B cell (primary cell): ENCODE results near the gene MEG3. TPM values are rescaled to one million over a fixed set of nuclear protein-coding genes. Genes with fewer than 3 reads are reported as not detected.

ENCODE experiments used
- ATAC-seq: fragments of 200-7000 bp; cut with Tn5 transposase; one replicate; pipeline ENCODE4 v1.10.0; 2021; ENCODE audit warnings: low read depth, mild to moderate bottlenecking, moderate number of reproducible peaks, moderate library complexity
- CTCF ChIA-PET: fragments of 350-600 bp; sonication (Branson Sonifier 250); formaldehyde crosslinking; loops from one replicate; lab custom pipeline; 2021; ENCODE audit warnings: antibody characterized with exemption, inconsistent platforms; lab: Charles Lee
- POLR2A ChIA-PET: fragments of 350-600 bp; sonication (Branson Sonifier 250); formaldehyde crosslinking; loops from one replicate; lab custom pipeline; 2021; ENCODE audit warnings: antibody characterized with exemption; lab: Charles Lee
- DNase-seq: peaks from one replicate; pipeline ENCODE4 v3.0.0; 2013
- H2AFZ ChIP-seq: 2 replicates; pipeline ENCODE4 v1.6.1; 2012; ENCODE audit warnings: mild to moderate bottlenecking, low read depth, low read length; ENCODE audit not compliant: insufficient read depth, poor library complexity, severe bottlenecking
- H3K27ac ChIP-seq, 2 donors: 1 replicate in 1 of 2; 2 replicates in 1 of 2; pipeline ENCODE4 v1.5.1; 2012 to 2013; ENCODE audit warnings: low read length in 2 of 2, mild to moderate bottlenecking in 2 of 2, moderate library complexity in 1 of 2
- H3K27me3 ChIP-seq, 4 experiments: fragments of 200-600 bp in 1 of 4; sonication (generic) in 1 of 4; replicated peaks in 1 of 4; 1 replicate in 2 of 4; 2 replicates in 2 of 4; pipeline versions ENCODE4 v1.6.1 to v1.7.0; 2013 to 2016; ENCODE audit warnings: low read length in 3 of 4, mild to moderate bottlenecking in 2 of 4, mixed read lengths in 1 of 4, moderate library complexity in 1 of 4; ENCODE audit not compliant: insufficient read depth in 4 of 4, control insufficient read depth in 3 of 4; ENCODE audit errors: control extremely low read depth in 1 of 4
- H3K36me3 ChIP-seq, 2 experiments: replicated peaks in 1 of 2; 1 replicate in 1 of 2; 2 replicates in 1 of 2; pipeline versions ENCODE4 v1.6.1 to v1.7.1; 2013; ENCODE audit warnings: low read length in 1 of 2; ENCODE audit not compliant: insufficient read depth in 2 of 2, control insufficient read depth in 1 of 2; ENCODE audit errors: control extremely low read depth in 1 of 2, extremely low read depth in 1 of 2
- H3K4me1 ChIP-seq, 2 donors: fragments of 200-600 bp in 1 of 2; sonication (generic) in 1 of 2; 1 replicate in 1 of 2; 2 replicates in 1 of 2; pipeline versions ENCODE4 v1.5.1 to v1.6.1; 2013 to 2017; ENCODE audit warnings: low read length in 2 of 2; ENCODE audit not compliant: control insufficient read depth in 2 of 2, insufficient read depth in 2 of 2
- H3K4me2 ChIP-seq: replicated peaks from 2 replicates; pipeline ENCODE3; 2012; ENCODE audit warnings: mild to moderate bottlenecking, low read depth, low read length; ENCODE audit not compliant: poor library complexity, severe bottlenecking
- H3K4me3 ChIP-seq, 5 experiments: fragments of 200-600 bp in 1 of 5; sonication (generic) in 1 of 5; 1 replicate in 3 of 5; 2 replicates in 2 of 5; pipeline versions ENCODE4 v1.5.1 to v1.7.0; 2011 to 2016; ENCODE audit warnings: low read length in 4 of 5, mild to moderate bottlenecking in 4 of 5, low read depth in 2 of 5, control low read depth in 1 of 5, moderate library complexity in 1 of 5; ENCODE audit not compliant: insufficient read depth in 1 of 5; ENCODE audit errors: control extremely low read depth in 1 of 5, extremely low read depth in 1 of 5
- H3K79me2 ChIP-seq: fragments of 200-600 bp; sonication (generic); one replicate; pipeline ENCODE4 v1.6.0; 2016; ENCODE audit warnings: low read length; ENCODE audit not compliant: control insufficient read depth, insufficient read depth
- H3K9ac ChIP-seq: fragments of 200-600 bp; sonication (generic); 2 replicates; pipeline ENCODE4 v1.6.1; 2017; ENCODE audit warnings: mild to moderate bottlenecking, low read length, moderate library complexity
- H3K9me3 ChIP-seq, 3 donors: one replicate each; pipeline versions ENCODE4 v1.6.1 to v1.7.1; 2013; ENCODE audit warnings: low read length in 2 of 3; ENCODE audit not compliant: control insufficient read depth in 2 of 3, insufficient read depth in 1 of 3; ENCODE audit errors: control extremely low read depth in 1 of 3
- H4K20me1 ChIP-seq: 2 replicates; pipeline ENCODE4 v1.6.0; 2012; ENCODE audit warnings: mild to moderate bottlenecking, low read length; ENCODE audit not compliant: insufficient read depth, control insufficient read depth, poor library complexity, severe bottlenecking
- H3K27ac Mint-ChIP-seq: one replicate; pipeline ENCODE4 v1.8.0; 2021; ENCODE audit warnings: mixed read lengths
- H3K27me3 Mint-ChIP-seq: one replicate; pipeline ENCODE4 v1.8.0; 2021; ENCODE audit warnings: mixed read lengths
- H3K4me1 Mint-ChIP-seq: one replicate; pipeline ENCODE4 v1.8.0; 2021; ENCODE audit warnings: mixed read lengths
- H3K4me3 Mint-ChIP-seq: one replicate; pipeline ENCODE4 v1.8.0; 2021; ENCODE audit warnings: mixed read lengths
- H3K9me3 Mint-ChIP-seq: one replicate; pipeline ENCODE4 v1.8.0; 2022; ENCODE audit warnings: mixed read lengths; ENCODE audit not compliant: insufficient read depth
- CTCF ChIP-seq: fragments of 200-600 bp; IDR thresholded peaks from one replicate; pipeline ENCODE4 v1.8.0; 2022; ENCODE audit warnings: antibody characterized with exemption, mild to moderate bottlenecking
- EZH2 ChIP-seq: IDR thresholded peaks from 2 replicates; pipeline ENCODE4 v1.6.1; 2012; ENCODE audit warnings: borderline replicate concordance, low read depth, mild to moderate bottlenecking, moderate library complexity, low read length; ENCODE audit not compliant: insufficient read depth, poor library complexity, severe bottlenecking
- WGBS: methylation state at CpG from one replicate; pipeline ENCODE4 v1.1.5; 2013; ENCODE audit warnings: missing lambda C conversion rate; ENCODE audit not compliant: insufficient coverage; 5-methylcytosine and 5-hydroxymethylcytosine counted together
- intact Hi-C: fragments of 100-400 bp; cut with micrococcal nuclease; formaldehyde crosslinking; loops from one replicate; pipeline ENCODE4 v1.10.0; 2022
- polyA plus RNA-seq: library from polyadenylated mRNA; depleted of rRNA; stranded (reverse); fragments of >200 nt; gene quantifications from 2 replicates; pipeline ENCODE4 v1.2.3, GENCODE V29; 2012
- total RNA-seq, 2 donors: library from RNA; stranded (reverse); fragments of 120-200 nt in 1 of 2; gene quantifications; 1 replicate in 1 of 2; 2 replicates in 1 of 2; pipeline versions ENCODE4 v1.2.3 to v1.2.4, GENCODE V29; 2013 to 2022

The MEG3 gene
- total and polyA plus RNA-seq, 2 donors (not counting 1 experiment from before 2014, with no cell fraction given) = 0.13 TPM; not detected in 1

GRCh38 chr14:100832311-100832960 lies 6.5 kb downstream of the MEG3 start:
- CTCF ChIA-PET = no interaction called here
- ATAC-seq = no peak
- H2AFZ ChIP-seq = no peak overlapping the region
- Mint-ChIP-seq H3K27me3 (peaks cover 2% of the 10 kb centered on the region), H3K4me1 (no peaks in the 10 kb centered on the region), H3K27ac (no peak overlapping the region), H3K9me3 (no peaks in the 10 kb centered on the region), H3K4me3 (no peak overlapping the region)
- H3K4me2 ChIP-seq = no peak overlapping the region
- H3K36me3 ChIP-seq = no peaks in the 10 kb centered on the region
- no peak for DNase-seq
- H3K4me1 ChIP-seq = no peaks in the 10 kb centered on the region
- peaks cover 0 to 17% (median 0%) of the 10 kb centered on the region in 3 donors for H3K9me3 ChIP-seq
- intact Hi-C loops = no loop called here
- no peak overlapping the region for H3K4me3 ChIP-seq
- POLR2A ChIA-PET = no interaction called here
- 94% methylated on average over 12 of the region's 21 CpGs for WGBS
- H3K79me2 ChIP-seq = no peaks in the 10 kb centered on the region
- no peak overlapping the region for H3K9ac ChIP-seq
- H3K27ac ChIP-seq = no peak overlapping the region
- H4K20me1 ChIP-seq = no peaks in the 10 kb centered on the region
- TF ChIP-seq EZH2 (no peak), CTCF (no peak)
- H3K27me3 ChIP-seq = peaks cover 0 to under 1% (median 0%) of the 10 kb centered on the region in 4 experiments

GRCh38 chr14:100834082-100834793 lies 8.3 kb downstream of the MEG3 start:
- ChIA-PET POLR2A (no interaction called here), CTCF (no interaction called here)
- Histone ChIP-seq H4K20me1 (no peaks in the 10 kb centered on the region), H2AFZ (no peak overlapping the region), H3K4me3 (no peak overlapping the region), H3K9me3 (peaks cover 0 to 3% (median 0%) of the 10 kb centered on the region in 3 donors), H3K9ac (no peak overlapping the region), H3K27ac (no peak overlapping the region), H3K4me1 (no peaks in the 10 kb centered on the region), H3K27me3 (no peaks in the 10 kb centered on the region), H3K79me2 (no peaks in the 10 kb centered on the region), H3K36me3 (no peaks in the 10 kb centered on the region), H3K4me2 (no peak overlapping the region)
- no peaks in the 10 kb centered on the region for H3K4me1 Mint-ChIP-seq
- H3K4me3 Mint-ChIP-seq = no peak overlapping the region
- no peak overlapping the region for H3K27ac Mint-ChIP-seq
- TF ChIP-seq CTCF (no peak), EZH2 (no peak)
- intact Hi-C loops = no loop called here
- 91% methylated on average over 7 of the region's 15 CpGs for WGBS
- ATAC-seq = no peak
- no peak for DNase-seq
- H3K27me3 Mint-ChIP-seq = no peaks in the 10 kb centered on the region
- H3K9me3 Mint-ChIP-seq = no peaks in the 10 kb centered on the region
